HPDE6-E6E7 (cell line): ENCODE data around the gene SLC27A6.
"Not testable (repeated sequence)": the region's sequence is repeated elsewhere in the genome, so short reads cannot be mapped to it uniquely, and the experiment has no call there.

Experiments
- DNase-seq: peaks from one replicate; pipeline ENCODE4 v3.0.0; 2011; ENCODE audit warnings: missing footprints; ENCODE audit errors: extremely low spot score

Gene SLC27A6, protein sequence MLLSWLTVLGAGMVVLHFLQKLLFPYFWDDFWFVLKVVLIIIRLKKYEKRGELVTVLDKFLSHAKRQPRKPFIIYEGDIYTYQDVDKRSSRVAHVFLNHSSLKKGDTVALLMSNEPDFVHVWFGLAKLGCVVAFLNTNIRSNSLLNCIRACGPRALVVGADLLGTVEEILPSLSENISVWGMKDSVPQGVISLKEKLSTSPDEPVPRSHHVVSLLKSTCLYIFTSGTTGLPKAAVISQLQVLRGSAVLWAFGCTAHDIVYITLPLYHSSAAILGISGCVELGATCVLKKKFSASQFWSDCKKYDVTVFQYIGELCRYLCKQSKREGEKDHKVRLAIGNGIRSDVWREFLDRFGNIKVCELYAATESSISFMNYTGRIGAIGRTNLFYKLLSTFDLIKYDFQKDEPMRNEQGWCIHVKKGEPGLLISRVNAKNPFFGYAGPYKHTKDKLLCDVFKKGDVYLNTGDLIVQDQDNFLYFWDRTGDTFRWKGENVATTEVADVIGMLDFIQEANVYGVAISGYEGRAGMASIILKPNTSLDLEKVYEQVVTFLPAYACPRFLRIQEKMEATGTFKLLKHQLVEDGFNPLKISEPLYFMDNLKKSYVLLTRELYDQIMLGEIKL

GRCh38 chr5:128965011-128965637 is at the start of gene SLC27A6:
Gene SLC27A6 (plus strand): TSS chr5:128965488. CDS start chr5:128966138, 650 bp downstream.
- peak; percentile 11 for DNase-seq

DNA sequence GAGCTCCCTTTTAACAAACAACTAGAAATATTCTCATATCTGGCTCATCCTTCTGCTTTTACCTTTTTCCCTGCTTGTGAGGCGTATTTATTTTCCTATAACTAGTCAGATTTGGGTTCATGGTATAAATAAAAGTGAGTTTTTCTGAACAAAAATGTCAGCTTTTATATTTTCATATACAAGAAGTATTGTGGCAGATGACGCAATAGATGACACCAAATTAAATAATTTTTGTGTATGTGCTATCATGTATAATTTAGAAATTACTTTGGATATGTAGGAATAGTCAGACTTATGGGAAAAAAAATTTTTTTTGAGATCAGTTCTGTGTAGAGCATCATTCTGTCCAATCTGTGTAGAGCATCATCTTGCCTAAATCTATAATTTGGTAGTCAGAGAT is 45.7 kb upstream of the SLC27A6 start:
- no peak for DNase-seq

GRCh38 chr5:128920345-128921215 is 44.7 kb upstream of the SLC27A6 start:
- peak; percentile 36 for DNase-seq

- no peak for DNase-seq
Measured at GRCh38 chr5:128924299-128924698, 41.0 kb upstream of the SLC27A6 start.

DNA sequence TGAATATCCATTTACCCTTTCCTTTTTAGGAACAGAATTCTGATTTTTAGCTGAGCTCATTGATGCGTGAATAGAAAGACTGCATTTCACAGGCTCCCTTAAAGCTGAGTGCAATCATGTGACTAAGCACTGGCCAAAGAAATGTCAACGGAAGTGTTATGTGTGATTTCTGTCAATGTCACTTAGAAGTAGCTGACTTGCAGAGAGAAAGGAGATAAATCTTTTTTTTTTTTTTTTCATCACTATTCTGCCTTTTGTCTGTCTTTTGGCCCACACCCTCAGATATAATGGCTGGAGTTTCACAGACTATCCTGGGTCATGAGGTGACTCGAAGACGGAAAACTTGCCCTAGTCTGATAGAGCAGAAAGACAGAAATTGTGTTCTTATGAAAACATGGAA is 39.3 kb upstream of the SLC27A6 start:
- no peak for DNase-seq

- DNase-seq = no peak
Measured at GRCh38 chr5:128927644-128928043, 37.6 kb upstream of the SLC27A6 start.

- not testable (repeated sequence) for DNase-seq
Measured at GRCh38 chr5:128932232-128932631, 33.1 kb upstream of the SLC27A6 start.

GRCh38 chr5:128943100-128943499 is 22.2 kb upstream of the SLC27A6 start:
- DNase-seq = not testable (repeated sequence)

- DNase-seq = no peak
Measured at GRCh38 chr5:128949847-128950546, 15.3 kb upstream of the SLC27A6 start.

DNA sequence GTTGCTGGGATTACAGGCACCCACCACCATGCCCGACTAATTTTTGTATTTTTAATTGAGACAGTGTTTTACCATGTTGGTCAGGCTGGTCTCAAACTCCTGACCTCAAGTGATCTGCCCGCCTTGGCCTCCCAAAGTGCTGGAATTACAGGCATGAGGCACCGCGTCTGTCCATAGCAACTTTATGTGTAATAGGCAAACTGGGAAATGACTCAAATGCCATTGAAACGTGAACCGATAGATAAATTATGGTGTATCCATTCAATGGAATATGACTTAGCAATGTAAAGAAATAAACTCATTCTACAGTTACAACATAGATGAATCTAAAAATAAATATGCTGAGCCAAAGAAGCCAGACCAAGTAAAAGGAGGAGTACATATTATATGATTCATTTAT is 14.0 kb upstream of the SLC27A6 start:
- not testable (repeated sequence) for DNase-seq

DNA sequence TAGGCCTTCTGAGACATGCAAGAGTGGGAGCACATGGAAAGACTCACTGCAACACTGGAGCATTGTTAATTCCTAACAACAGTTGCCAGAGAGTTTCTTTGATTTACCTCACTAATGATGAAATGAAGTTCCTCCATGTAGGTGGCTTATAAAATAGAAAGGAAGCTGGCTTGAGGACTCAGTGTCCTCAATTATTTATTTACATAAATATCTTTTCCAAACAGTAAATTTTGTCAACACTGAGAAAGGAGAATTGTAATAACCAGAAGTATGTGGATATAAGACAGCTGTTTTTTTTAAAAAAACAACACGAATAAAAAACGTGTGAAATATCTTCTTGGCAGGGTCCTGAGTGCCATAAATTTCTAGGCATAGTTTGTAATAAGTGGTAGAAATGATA is 9.1 kb upstream of the SLC27A6 start:
- DNase-seq = no peak

GRCh38 chr5:128962211-128962610 is 3.1 kb upstream of the SLC27A6 start:
- DNase-seq = no peak

DNA sequence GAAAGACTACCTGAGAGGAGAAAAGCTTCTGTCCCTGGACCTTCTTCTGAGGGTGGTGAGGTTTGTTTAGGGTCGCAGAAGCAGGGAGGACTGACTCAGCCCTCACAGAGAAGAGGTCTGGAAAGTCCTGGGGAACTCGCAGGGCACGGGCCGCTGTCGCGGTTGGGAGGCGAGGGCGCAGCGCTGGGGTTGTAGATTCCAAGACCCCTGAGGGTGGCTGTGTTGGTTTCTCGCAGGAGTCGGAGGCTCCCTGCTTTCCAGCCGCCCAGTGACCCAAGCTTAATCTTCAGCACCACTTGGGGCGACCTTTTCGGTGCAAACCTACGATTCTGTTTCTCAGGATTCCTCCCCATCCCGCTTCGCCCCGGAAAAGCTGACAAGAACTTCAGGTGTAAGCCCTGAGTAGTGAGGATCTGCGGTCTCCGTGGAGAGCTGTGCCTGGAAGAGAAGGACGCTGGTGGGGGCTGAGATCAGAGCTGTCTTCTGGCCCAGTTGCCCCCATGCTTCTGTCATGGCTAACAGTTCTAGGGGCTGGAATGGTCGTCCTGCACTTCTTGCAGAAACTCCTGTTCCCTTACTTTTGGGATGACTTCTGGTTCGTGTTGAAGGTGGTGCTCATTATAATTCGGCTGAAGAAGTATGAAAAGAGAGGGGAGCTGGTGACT is 482 bp downstream of the SLC27A6 start:
- no peak for DNase-seq

DNA sequence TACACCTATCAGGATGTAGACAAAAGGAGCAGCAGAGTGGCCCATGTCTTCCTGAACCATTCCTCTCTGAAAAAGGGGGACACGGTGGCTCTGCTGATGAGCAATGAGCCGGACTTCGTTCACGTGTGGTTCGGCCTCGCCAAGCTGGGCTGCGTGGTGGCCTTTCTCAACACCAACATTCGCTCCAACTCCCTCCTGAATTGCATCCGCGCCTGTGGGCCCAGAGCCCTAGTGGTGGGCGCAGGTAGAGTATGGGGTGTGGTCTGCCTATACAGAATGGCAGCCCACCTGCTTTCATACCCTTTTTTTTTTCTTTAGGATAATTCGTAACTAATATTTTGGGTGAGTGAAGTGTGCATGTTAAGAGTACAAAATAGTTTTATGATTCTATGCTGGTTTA is 1.1 kb downstream of the SLC27A6 start:
- DNase-seq = no peak

DNA sequence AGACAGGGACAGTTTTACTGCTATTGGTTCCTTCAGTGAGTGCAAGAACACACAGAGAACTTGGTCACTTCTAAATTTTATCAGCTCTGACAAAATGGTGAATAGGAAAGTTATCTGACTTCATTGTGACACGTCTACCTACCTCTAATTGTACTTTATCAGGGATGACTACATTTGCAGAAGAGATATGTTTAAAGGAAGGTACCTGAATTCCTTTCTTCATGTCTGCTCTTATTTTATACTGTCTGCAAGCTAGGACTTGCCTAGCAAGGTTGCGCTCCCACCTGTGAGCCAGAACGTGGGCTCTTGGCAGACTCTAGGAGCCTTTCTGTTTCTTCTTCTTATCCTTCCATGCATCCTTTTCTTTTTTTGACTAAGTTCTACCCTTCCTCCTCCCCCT is 1.6 kb downstream of the SLC27A6 start:
- DNase-seq = no peak

GRCh38 chr5:128973244-128973643 is 8.0 kb downstream of the SLC27A6 start:
- DNase-seq = no peak

DNA sequence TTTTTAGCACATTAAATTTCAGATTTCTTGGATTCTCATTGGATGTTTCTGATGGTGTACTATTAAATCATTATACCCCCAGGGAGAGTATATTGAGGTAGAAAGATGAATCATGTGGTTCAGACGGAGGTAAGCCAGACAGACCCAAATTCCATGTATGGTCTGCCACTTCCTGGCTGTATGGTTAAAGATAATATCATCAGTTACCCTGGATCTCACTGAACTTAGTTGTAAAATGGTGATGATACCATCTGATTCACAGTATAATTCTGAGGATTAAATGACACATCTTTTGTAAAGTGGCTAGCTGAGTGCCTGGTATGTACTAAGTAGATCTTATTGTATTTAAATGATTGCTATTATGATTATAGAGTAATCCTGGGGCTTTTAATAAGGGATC is 9.3 kb downstream of the SLC27A6 start:
- no peak for DNase-seq

DNA sequence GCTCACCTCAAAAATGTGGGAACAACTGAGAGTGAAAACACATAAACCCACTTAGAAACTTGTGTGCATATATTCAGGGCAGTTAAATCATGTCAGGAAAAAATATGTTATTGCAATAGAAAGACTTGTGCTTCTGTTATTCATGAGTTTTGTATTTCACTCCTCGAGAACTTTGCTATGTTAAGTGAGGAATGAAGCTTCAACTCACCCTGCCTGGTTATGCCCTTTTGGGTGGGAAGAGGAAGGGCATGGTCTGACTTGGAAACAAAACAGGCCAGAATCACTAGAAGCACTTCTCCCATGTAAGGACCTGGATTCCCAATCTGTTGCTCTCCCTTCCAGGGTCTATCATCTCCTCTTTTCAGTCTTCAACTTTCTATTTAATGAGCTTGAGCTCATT is 14.5 kb downstream of the SLC27A6 start:
- DNase-seq = no peak

DNA sequence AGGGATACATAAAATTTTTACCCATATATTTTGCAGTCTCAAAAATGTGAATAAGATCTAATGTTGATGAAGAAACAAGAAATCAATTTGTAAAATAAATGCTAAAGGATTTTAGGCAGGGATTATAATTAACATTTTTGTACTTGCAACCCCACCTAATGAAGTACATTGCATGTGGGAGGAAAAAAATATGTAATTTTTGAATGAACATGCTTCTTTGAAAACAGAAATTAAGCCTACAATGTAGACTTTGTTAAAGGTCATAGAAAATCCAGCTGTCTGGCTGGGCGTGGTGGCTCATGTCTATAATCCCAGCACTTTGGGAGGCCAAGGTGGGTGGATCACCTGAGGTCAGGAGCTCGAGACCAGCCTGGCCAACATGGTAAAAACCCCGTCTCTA is 15.6 kb downstream of the SLC27A6 start:
- no peak for DNase-seq

DNA sequence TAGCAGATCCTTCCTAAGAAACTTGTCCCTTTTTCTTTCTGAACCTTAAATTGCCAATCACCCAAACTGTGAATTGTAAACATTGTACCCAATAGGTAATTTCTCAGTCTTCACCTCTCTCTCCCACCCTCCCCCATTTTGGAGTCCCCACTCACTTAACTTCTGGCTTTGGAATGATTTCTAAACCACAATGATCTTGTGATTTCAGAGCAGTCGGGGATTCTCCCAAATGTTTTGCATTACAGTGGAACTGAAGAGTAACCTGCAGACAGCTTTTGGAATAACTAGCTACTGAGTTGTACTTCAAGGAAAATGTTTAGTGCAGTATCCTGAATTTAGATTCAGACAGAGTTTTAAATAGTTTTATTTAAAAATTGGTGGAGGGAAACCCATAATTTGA is 19.2 kb downstream of the SLC27A6 start:
- DNase-seq = no peak

GRCh38 chr5:128988476-128988875 is 23.2 kb downstream of the SLC27A6 start:
- no peak for DNase-seq
